HEK293T (cell line): ENCODE data around the gene TLE1.
A peak's percentile ranks its signal among the peaks of the same experiment; 100 is the strongest.
"Not testable (repeated sequence)": the region's sequence is repeated elsewhere in the genome, so short reads cannot be mapped to it uniquely, and the experiment has no call there.

Experiments used
- CTCF ChIA-PET: fragments of 350-600 bp; formaldehyde crosslinking; extraction: SDS; loops from one replicate; lab custom pipeline; 2021; ENCODE audit warnings: antibody characterized with exemption, inconsistent platforms; lab: Yijun Ruan, JAX
- POLR2A ChIA-PET: fragments of 350-600 bp; formaldehyde crosslinking; extraction: SDS; loops from one replicate; lab custom pipeline; 2020; ENCODE audit warnings: antibody characterized with exemption, inconsistent platforms; lab: Yijun Ruan, JAX
- DNase-seq: peaks from one replicate; pipeline ENCODE4 v3.0.0; 2012; ENCODE audit warnings: mixed read lengths; ENCODE audit errors: extremely low spot score
- ARNT ChIP-seq: fragments of 450-650 bp; IDR thresholded peaks from 2 replicates; pipeline ENCODE4 v1.6.1; 2017; ENCODE audit warnings: mild to moderate bottlenecking
- BHLHE40 ChIP-seq: fragments of 450-650 bp; IDR thresholded peaks from 2 replicates; pipeline ENCODE4 v1.6.1; 2016; ENCODE audit warnings: mild to moderate bottlenecking, moderate library complexity, borderline replicate concordance
- CTBP1 ChIP-seq: fragments of 450-650 bp; IDR thresholded peaks from 2 replicates; pipeline ENCODE4 v1.6.1; 2016; ENCODE audit warnings: borderline replicate concordance
- ELF4 ChIP-seq: fragments of 450-650 bp; IDR thresholded peaks from 2 replicates; pipeline ENCODE4 v1.6.1; 2017; ENCODE audit warnings: antibody characterized with exemption
- FOXA1 ChIP-seq: fragments of 450-650 bp; IDR thresholded peaks from 2 replicates; pipeline ENCODE4 v1.6.1; 2016; ENCODE audit warnings: mild to moderate bottlenecking
- FOXK2 ChIP-seq: fragments of 450-650 bp; IDR thresholded peaks from 2 replicates; pipeline ENCODE4 v1.6.1; 2016; ENCODE audit warnings: mild to moderate bottlenecking
- FOXM1 ChIP-seq: fragments of 450-650 bp; IDR thresholded peaks from 2 replicates; pipeline ENCODE4 v1.6.1; 2017; ENCODE audit warnings: mild to moderate bottlenecking, borderline replicate concordance
- HDGF ChIP-seq: fragments of 450-650 bp; IDR thresholded peaks from 2 replicates; pipeline ENCODE4 v1.6.1; 2017; ENCODE audit warnings: antibody characterized with exemption, borderline replicate concordance
- L3MBTL2 ChIP-seq: fragments of 450-650 bp; conservative IDR thresholded peaks from 2 replicates; pipeline ENCODE4 v1.6.1; 2016; ENCODE audit warnings: mild to moderate bottlenecking
- LEF1 ChIP-seq: fragments of 450-650 bp; IDR thresholded peaks from 2 replicates; pipeline ENCODE4 v1.6.1; 2017; ENCODE audit warnings: mild to moderate bottlenecking, borderline replicate concordance
- NFRKB ChIP-seq: fragments of 450-650 bp; IDR thresholded peaks from 2 replicates; pipeline ENCODE4 v1.6.1; 2016; ENCODE audit warnings: mild to moderate bottlenecking, moderate library complexity
- PKNOX1 ChIP-seq: fragments of 450-650 bp; IDR thresholded peaks from 2 replicates; pipeline ENCODE4 v1.6.1; 2016
- SP1 ChIP-seq: fragments of 450-650 bp; IDR thresholded peaks from 2 replicates; pipeline ENCODE4 v1.6.1; 2017
- SUZ12 ChIP-seq: fragments of 450-650 bp; IDR thresholded peaks from 2 replicates; pipeline ENCODE4 v1.6.1; 2016; ENCODE audit warnings: mild to moderate bottlenecking
- TARDBP ChIP-seq: fragments of 450-650 bp; IDR thresholded peaks from 2 replicates; pipeline ENCODE4 v1.6.1; 2016
- ZNF384 ChIP-seq: fragments of 450-650 bp; IDR thresholded peaks from 2 replicates; pipeline ENCODE4 v1.6.1; 2016

Gene TLE1

GRCh38 chr9:81689343-81690175, at the start of gene TLE1:
Gene TLE1, minus strand, starts transcription at chr9:81689547. Its CDS starts 1,307 bp downstream, at chr9:81688240.
- CTCF ChIA-PET: no interaction called here
- TF ChIP-seq NFRKB: no peak
- peak; percentile 100 for TF ChIP-seq PKNOX1
- POLR2A ChIA-PET: interaction anchor here (1.1 to 1.6 kb wide), 3 partner anchors 24 to 291 kb away, joined by 3 to 4 read pairs (median 4); no protein-coding TSS in a partner anchor
- peak; percentile 95 for DNase-seq

GRCh38 chr9:81737871-81738507, 48.6 kb upstream of the TLE1 start:
- ChIA-PET CTCF (no interaction called here), POLR2A (no interaction called here)
- TF ChIP-seq FOXM1: no peak
- no peak for TF ChIP-seq SP1
- no peak for TF ChIP-seq HDGF
- no peak for TF ChIP-seq NFRKB
- TF ChIP-seq ZNF384: no peak
- no peak for TF ChIP-seq L3MBTL2
- no peak for TF ChIP-seq CTBP1
- TF ChIP-seq FOXK2: no peak
- no peak for TF ChIP-seq SUZ12
- TF ChIP-seq ELF4: no peak
- no peak for TF ChIP-seq PKNOX1
- no peak for TF ChIP-seq FOXA1
- no peak for DNase-seq

GRCh38 chr9:81730498-81730897, 41.2 kb upstream of the TLE1 start:
- DNase-seq, POLR2A ChIA-PET: not testable (repeated sequence)
- CTCF ChIA-PET: interaction anchor here (0.7 kb wide), 1 partner anchor 200 kb away, joined by 3 read pairs; no protein-coding TSS in a partner anchor

- no peak for TF ChIP-seq NFRKB
- TF ChIP-seq ARNT: no peak
- TF ChIP-seq SUZ12: no peak
- TF ChIP-seq FOXM1: no peak
- TF ChIP-seq L3MBTL2: no peak
- no peak for TF ChIP-seq SP1
- no peak for DNase-seq
- ChIA-PET POLR2A (no interaction called here), CTCF (no interaction called here)
Measured at GRCh38 chr9:81729135-81729534, 39.8 kb upstream of the TLE1 start.

- ChIA-PET POLR2A (no interaction called here), CTCF (interaction anchor here (0.7 to 0.9 kb wide), 2 partner anchors 9 to 677 kb away, joined by 3 to 6 read pairs; no protein-coding TSS in a partner anchor)
- TF ChIP-seq ARNT (no peak), PKNOX1 (peak; percentile 81), CTBP1 (peak; percentile 37; the same call in 1 of the 2 replicates), NFRKB (no peak), FOXA1 (no peak), TARDBP (no peak), ZNF384 (no peak)
- peak; percentile 25 for DNase-seq
Measured at GRCh38 chr9:81724242-81724889, 35.0 kb upstream of the TLE1 start.

GRCh38 chr9:81722277-81722676, 32.9 kb upstream of the TLE1 start:
- no peak for TF ChIP-seq HDGF
- CTCF ChIA-PET: no interaction called here
- DNase-seq: no peak
- POLR2A ChIA-PET: no interaction called here

- ChIA-PET CTCF (interaction anchor here (0.6 kb wide), 1 partner anchor 119 kb away, joined by 3 read pairs; no protein-coding TSS in a partner anchor), POLR2A (no interaction called here)
- no peak for TF ChIP-seq HDGF
- no peak for TF ChIP-seq BHLHE40
- no peak for TF ChIP-seq LEF1
- TF ChIP-seq L3MBTL2: no peak
- no peak for TF ChIP-seq ARNT
- no peak for TF ChIP-seq ZNF384
- TF ChIP-seq FOXK2: no peak
- no peak for TF ChIP-seq NFRKB
- TF ChIP-seq FOXM1: no peak
- TF ChIP-seq SUZ12: no peak
- no peak for TF ChIP-seq ELF4
- no peak for TF ChIP-seq CTBP1
- TF ChIP-seq PKNOX1: no peak
- TF ChIP-seq SP1: no peak
- no peak for TF ChIP-seq FOXA1
- TF ChIP-seq TARDBP: no peak
- no peak for DNase-seq
Measured at GRCh38 chr9:81720450-81721086, 31.2 kb upstream of the TLE1 start.
